Cortex of kidney (tissue), 1 donor: ENCODE data around the gene CRYBA4.
"Not testable (repeated sequence)": the region's sequence is repeated elsewhere in the genome, so short reads cannot be mapped to it uniquely, and the experiment has no call there.

Source experiments
- DNase-seq: peaks from one replicate; lab custom pipeline; 2025; lab: John Stamatoyannopoulos, UW

Gene CRYBA4

GRCh38 chr22:26597026-26597425 is 24.7 kb upstream of the CRYBA4 start:
- no peak for DNase-seq

- DNase-seq, result no peak
Observed at GRCh38 chr22:26597480-26597879, 24.3 kb upstream of the CRYBA4 start.

GRCh38 chr22:26599505-26599904 is 22.3 kb upstream of the CRYBA4 start:
- DNase-seq, result no peak

GRCh38 chr22:26601726-26602125 is 20.0 kb upstream of the CRYBA4 start:
- no peak for DNase-seq

- no peak for DNase-seq
Observed at GRCh38 chr22:26602127-26602526, 19.6 kb upstream of the CRYBA4 start.

GRCh38 chr22:26604368-26604767 is 17.4 kb upstream of the CRYBA4 start:
- DNase-seq, result no peak

- DNase-seq, result no peak
Observed at GRCh38 chr22:26606611-26607010, 15.2 kb upstream of the CRYBA4 start.

- DNase-seq, result no peak
Observed at GRCh38 chr22:26608129-26608528, 13.6 kb upstream of the CRYBA4 start.

- DNase-seq, result no peak
Observed at GRCh38 chr22:26609287-26609686, 12.5 kb upstream of the CRYBA4 start.

- no peak for DNase-seq
Observed at GRCh38 chr22:26610072-26610958, 11.4 kb upstream of the CRYBA4 start.

GRCh38 chr22:26610996-26611395 is 10.8 kb upstream of the CRYBA4 start:
- DNase-seq, result no peak

GRCh38 chr22:26612652-26613051 is 9.1 kb upstream of the CRYBA4 start:
- no peak for DNase-seq

GRCh38 chr22:26613753-26614152 is 8.0 kb upstream of the CRYBA4 start:
- not testable (repeated sequence) for DNase-seq

GRCh38 chr22:26614322-26614721 is 7.4 kb upstream of the CRYBA4 start:
- no peak for DNase-seq

GRCh38 chr22:26615149-26615548 is 6.6 kb upstream of the CRYBA4 start:
- no peak for DNase-seq

GRCh38 chr22:26615830-26616435 is 5.8 kb upstream of the CRYBA4 start:
- no peak for DNase-seq

- DNase-seq, result no peak
Observed at GRCh38 chr22:26616650-26617049, 5.1 kb upstream of the CRYBA4 start.

GRCh38 chr22:26617271-26618199 is 4.2 kb upstream of the CRYBA4 start, which contains the start of gene CRYBB1:
TSS of gene CRYBB1 (minus strand) at chr22:26618027. CDS start at chr22:26616319, 1,708 bp downstream.
- DNase-seq, result no peak

GRCh38 chr22:26618455-26618854 is 3.3 kb upstream of the CRYBA4 start:
- no peak for DNase-seq

GRCh38 chr22:26619510-26619909 is 2.3 kb upstream of the CRYBA4 start:
- no peak for DNase-seq

- no peak for DNase-seq
Observed at GRCh38 chr22:26620197-26620596, 1.6 kb upstream of the CRYBA4 start.

- DNase-seq, result no peak
Observed at GRCh38 chr22:26623984-26624383, 2.2 kb downstream of the CRYBA4 start.
